Measurements from ENCODE around the gene HTRA3.

The HTRA3 gene

DNA sequence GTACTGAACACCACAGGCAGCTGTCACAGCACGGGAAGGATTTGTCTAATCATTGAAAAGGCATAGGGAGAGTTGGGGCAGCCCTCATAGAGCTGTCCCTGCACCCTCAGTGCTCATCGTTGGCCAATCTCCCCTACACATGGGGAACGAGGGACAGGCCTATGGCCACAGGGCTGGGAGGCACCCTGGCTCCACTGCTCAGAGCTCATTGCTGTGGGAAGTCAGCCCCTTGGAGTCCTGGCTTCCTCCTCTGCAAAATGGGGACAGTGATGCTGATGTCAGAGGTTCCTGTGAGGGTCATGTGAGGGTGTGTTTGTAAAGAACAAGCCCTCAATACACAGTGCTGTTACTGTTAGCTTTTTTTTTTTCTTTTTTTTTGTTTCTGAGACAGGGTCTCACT is 19.3 kb upstream of the HTRA3 start:
- POLR2A ChIA-PET, result no interaction called here
- CTCF ChIA-PET, result interaction anchor here (0.8 to 16.6 kb wide), 4 partner anchors 9 to 150 kb away, joined by 3 to 679 read pairs (median 18); no protein-coding TSS in a partner anchor
- no peak for DNase-seq (ENCODE audit: low read depth, low spot score)
- TF ChIP-seq, protein P1, sequence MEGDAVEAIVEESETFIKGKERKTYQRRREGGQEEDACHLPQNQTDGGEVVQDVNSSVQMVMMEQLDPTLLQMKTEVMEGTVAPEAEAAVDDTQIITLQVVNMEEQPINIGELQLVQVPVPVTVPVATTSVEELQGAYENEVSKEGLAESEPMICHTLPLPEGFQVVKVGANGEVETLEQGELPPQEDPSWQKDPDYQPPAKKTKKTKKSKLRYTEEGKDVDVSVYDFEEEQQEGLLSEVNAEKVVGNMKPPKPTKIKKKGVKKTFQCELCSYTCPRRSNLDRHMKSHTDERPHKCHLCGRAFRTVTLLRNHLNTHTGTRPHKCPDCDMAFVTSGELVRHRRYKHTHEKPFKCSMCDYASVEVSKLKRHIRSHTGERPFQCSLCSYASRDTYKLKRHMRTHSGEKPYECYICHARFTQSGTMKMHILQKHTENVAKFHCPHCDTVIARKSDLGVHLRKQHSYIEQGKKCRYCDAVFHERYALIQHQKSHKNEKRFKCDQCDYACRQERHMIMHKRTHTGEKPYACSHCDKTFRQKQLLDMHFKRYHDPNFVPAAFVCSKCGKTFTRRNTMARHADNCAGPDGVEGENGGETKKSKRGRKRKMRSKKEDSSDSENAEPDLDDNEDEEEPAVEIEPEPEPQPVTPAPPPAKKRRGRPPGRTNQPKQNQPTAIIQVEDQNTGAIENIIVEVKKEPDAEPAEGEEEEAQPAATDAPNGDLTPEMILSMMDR (IDR thresholded peaks at IDR 0.05; ENCODE audit: insufficient read depth, low read length, missing control alignments), result no peak
- H3K4me3 ChIP-seq (ENCODE audit: low read depth, low read length), result no peak overlapping the region

DNA sequence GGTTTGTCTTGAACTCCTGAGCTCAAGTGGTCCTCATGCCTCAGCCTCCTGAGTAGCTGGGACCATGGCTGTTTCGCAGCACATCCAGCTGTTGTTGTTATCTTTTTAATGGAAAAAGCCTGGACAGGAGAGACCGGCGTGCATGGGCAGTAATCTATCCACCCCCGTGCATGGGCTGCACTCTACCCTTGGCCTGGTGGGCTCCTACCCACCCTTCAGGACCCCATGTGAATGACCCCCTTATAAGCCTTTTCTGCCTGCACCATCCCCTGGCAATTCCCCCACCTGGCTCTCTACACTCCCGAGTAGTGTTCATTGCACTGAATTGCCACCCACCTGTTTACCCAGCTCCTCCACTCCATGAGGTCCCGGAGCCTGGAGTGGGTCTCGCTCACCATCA is 18.9 kb upstream of the HTRA3 start:
- CTCF ChIA-PET, result interaction anchor here (1.2 to 16.6 kb wide), 3 partner anchors 9 to 150 kb away, joined by 3 to 679 read pairs (median 34); no protein-coding TSS in a partner anchor

DNA sequence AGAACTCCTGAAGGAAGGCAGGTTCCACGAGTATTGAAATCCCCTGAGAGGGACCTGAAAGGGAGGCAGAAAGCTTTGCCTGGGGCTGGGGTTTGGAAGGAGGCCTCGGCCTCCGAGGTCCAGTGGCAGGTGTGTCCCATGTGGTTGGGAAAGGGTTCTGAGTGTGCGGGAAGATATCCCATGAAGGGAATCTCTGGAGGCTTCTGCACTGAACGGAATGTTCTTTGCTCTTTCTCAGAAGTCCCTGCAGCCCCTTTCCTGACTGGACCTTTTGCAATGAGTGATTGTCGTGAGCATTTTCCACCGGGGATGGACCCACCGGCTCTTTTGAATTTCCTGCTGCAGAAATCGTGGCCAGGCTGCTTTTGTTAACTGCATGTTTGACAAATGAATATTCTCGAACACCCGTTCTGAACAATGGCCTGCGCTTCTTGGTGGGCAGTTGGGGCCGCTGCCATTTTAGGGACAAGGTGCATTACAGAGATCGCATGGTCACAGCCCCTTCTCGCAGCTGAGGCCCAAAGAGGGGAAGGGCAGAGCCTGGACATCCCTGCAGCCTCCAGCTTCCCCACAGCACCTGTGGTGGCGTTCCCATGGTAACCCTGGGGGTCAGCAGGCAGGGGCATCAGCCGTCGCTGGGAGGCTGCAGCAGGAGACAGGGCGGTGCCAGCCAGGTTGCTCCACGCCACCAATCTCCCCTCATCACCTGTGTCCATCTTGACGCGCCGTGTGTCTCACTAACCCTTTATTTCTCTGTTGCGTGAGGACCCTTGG is 18.3 kb upstream of the HTRA3 start:
- DNase-seq (ENCODE audit: low read depth, low spot score), result no peak
- ChIA-PET CTCF (interaction anchor here (0.7 to 4.8 kb wide), 3 partner anchors 9 to 160 kb away, joined by 3 to 34 read pairs (median 3); no protein-coding TSS in a partner anchor), POLR2A (no interaction called here)
- TF ChIP-seq, protein P1 (IDR thresholded peaks at IDR 0.05; ENCODE audit: insufficient read depth, low read length, missing control alignments), result no peak
- no peak overlapping the region for H3K4me3 ChIP-seq (ENCODE audit: low read depth, low read length)

More for the DNA sequence above, 18.9 kb upstream of the HTRA3 start:
- POLR2A ChIA-PET, result no interaction called here
- TF ChIP-seq, protein P1 (IDR thresholded peaks at IDR 0.05; ENCODE audit: insufficient read depth, low read length, missing control alignments), result no peak
- no peak overlapping the region for H3K4me3 ChIP-seq (ENCODE audit: low read depth, low read length)
- DNase-seq (ENCODE audit: low read depth, low spot score), result no peak

DNA sequence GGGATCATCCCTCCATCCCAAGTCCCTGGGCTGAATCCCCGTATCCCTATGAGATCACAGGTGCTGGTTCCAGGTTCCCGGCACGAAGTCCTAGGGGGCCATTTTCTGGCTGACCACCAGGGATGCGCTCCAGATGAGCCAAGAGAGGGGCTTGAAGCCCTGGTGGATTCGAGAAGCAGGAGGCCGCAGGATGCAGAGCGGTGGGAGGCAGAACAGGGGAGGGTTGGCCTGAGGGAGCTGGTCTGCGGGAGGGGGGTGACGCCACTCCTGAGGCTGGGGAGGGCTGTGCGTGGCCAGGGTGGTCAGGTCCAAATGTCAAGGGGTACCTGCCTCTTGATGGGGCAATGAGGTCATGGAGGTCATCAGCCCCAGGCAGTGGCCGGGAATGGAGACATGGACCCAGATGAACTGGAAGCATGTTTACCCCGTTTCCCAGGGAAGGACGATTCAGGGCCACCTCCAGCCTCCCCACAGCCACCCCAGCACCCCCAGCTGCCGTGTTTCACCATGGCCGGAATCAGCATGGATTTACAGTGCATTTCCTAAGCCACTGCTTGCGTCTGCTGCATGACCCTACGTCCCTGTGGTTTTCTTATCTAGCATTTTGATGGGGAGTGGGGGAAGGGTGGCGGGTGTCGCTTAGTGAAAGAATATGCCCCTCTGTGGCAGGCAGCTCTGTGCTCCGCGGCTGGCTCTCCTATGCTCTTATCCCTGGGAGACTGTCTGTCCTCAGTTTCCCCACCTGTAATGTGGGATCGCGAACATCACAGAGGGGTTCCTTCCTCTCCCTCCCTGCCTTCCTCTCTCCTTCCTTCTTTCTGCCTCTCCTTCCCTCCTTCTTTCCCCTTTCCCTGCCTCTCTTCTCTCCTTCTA is 17.0 kb upstream of the HTRA3 start:
- no peak for DNase-seq (ENCODE audit: low read depth, low spot score)
- H3K4me3 ChIP-seq (ENCODE audit: low read depth, low read length), result no peak overlapping the region
- TF ChIP-seq, protein P1 (IDR thresholded peaks at IDR 0.05; ENCODE audit: insufficient read depth, low read length, missing control alignments), result no peak
- ChIA-PET POLR2A (no interaction called here), CTCF (interaction anchor here (0.7 to 4.8 kb wide), 2 partner anchors 11 to 176 kb away, joined by 4 to 34 read pairs; no protein-coding TSS in a partner anchor)

DNA sequence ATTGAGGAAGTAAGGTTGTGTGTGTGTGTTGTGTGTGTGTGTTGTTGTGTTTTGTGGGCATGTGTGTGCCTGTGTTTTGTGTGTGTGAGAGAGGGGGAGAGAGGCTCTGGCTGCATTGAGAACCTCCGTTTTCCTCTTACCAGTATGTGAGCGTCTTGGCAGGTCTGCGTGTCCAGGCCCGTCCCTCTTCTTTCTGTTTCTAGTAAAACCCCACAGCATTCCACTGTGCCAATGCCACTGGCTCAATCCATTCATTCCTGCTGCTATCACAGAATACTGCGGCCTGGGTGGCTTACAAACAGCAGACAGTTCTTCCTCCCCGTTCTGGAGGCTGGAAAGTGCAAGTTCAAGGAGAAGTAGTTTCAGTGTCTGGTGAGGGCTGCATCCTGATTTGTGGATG is 15.5 kb upstream of the HTRA3 start:
- POLR2A ChIA-PET, result no interaction called here
- TF ChIP-seq, protein P1 (IDR thresholded peaks at IDR 0.05; ENCODE audit: insufficient read depth, low read length, missing control alignments), result no peak

More for the DNA sequence above, 15.5 kb upstream of the HTRA3 start:
- DNase-seq (ENCODE audit: low read depth, low spot score), result no peak
- H3K4me3 ChIP-seq (ENCODE audit: low read depth, low read length), result no peak overlapping the region
- CTCF ChIA-PET, result no interaction called here

Measured in AG04449 (cell line).